HL-60 (cell line): ENCODE measurements around the gene RSPH6A.

Experiments used
- DNase-seq, 2 experiments: peaks; one replicate each; pipeline ENCODE4 v3.0.0-alpha.2; 2010 to 2020; ENCODE audit warnings: low read depth in 1 of 2, low spot score in 1 of 2
- H3K27ac ChIP-seq: fragments of 250-450 bp; sonication (Bioruptor Pico); replicated peaks from 2 replicates; pipeline ENCODE4 v1.5.1; 2020; ENCODE audit warnings: mild to moderate bottlenecking, moderate library complexity
- H3K27me3 ChIP-seq: fragments of 250-450 bp; sonication (Bioruptor Pico); 2 replicates; pipeline ENCODE4 v1.5.1; 2021; ENCODE audit warnings: mild to moderate bottlenecking, moderate library complexity; ENCODE audit not compliant: insufficient read depth, poor library complexity, severe bottlenecking
- H3K4me3 ChIP-seq: replicated peaks from 2 replicates; pipeline ENCODE4 v1.5.1; 2011; ENCODE audit warnings: mild to moderate bottlenecking, control low read depth, low read length; ENCODE audit not compliant: insufficient read depth
- GABPA ChIP-seq: IDR thresholded peaks from 2 replicates; pipeline ENCODE4 v1.6.1; 2012; ENCODE audit warnings: low read depth
- POLR2AphosphoS5 ChIP-seq: IDR thresholded peaks from 2 replicates; pipeline ENCODE4 v1.6.1; 2012; ENCODE audit warnings: low read depth
- SPI1 ChIP-seq: IDR thresholded peaks from 2 replicates; pipeline ENCODE4 v1.6.1; 2012; ENCODE audit warnings: low read depth, mild to moderate bottlenecking, borderline replicate concordance
- TF ChIP-seq, protein P1 (sequence below): IDR thresholded peaks from one replicate; pipeline ENCODE4 v1.5.1; 2011; ENCODE audit warnings: low read length, control low read depth, inconsistent platforms; ENCODE audit not compliant: insufficient read depth
- TF ChIP-seq, protein P2 (sequence below): IDR thresholded peaks from 2 replicates; pipeline ENCODE4 v1.6.1; 2012; ENCODE audit warnings: low read depth; ENCODE audit not compliant: insufficient replicate concordance

The RSPH6A gene

DNA sequence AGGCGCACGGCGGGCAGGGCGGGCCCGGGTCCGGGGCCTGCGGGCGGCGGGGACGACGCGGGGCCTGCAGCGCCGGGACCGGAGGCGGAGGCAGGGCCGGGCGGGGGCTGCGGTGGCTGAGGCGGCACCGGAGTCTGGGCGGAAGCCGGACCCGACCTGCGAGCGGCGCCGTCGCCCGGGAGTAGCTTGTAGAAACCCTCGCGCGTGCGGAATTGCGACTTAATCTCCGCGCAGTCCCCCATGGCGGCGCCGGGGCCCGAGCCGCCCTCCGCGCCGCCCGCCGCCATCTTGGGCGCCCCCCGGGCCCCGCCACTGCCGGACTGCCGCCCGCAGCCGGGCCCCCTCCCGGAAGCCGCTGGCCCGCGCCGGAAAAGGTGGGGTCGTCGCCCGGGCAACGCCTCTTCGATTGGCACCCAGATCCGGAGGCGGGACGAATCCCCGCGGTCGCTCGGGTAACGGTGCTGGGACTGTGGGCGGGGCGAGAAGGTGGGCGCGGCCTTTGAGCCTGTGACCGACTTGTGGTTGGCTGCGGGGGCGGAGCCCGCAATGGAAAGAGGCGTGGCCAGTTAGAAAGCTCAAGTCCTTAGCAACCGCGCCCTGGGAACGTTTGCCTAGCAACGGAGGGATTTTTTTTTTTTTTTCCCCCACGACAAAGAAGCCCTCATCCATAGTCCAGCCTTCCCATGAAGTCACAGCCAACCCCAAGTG, 22.5 kb downstream of the RSPH6A start, which contains the start of gene DMWD:
DMWD (minus strand) TSS at position 376 of the 708 bp plus-strand sequence; CDS start at position 287, 89 bp downstream.
- TF ChIP-seq, protein P1, sequence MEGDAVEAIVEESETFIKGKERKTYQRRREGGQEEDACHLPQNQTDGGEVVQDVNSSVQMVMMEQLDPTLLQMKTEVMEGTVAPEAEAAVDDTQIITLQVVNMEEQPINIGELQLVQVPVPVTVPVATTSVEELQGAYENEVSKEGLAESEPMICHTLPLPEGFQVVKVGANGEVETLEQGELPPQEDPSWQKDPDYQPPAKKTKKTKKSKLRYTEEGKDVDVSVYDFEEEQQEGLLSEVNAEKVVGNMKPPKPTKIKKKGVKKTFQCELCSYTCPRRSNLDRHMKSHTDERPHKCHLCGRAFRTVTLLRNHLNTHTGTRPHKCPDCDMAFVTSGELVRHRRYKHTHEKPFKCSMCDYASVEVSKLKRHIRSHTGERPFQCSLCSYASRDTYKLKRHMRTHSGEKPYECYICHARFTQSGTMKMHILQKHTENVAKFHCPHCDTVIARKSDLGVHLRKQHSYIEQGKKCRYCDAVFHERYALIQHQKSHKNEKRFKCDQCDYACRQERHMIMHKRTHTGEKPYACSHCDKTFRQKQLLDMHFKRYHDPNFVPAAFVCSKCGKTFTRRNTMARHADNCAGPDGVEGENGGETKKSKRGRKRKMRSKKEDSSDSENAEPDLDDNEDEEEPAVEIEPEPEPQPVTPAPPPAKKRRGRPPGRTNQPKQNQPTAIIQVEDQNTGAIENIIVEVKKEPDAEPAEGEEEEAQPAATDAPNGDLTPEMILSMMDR: no peak
- peak; percentile 67 for TF ChIP-seq GABPA
- DNase-seq: peak; percentile 87 to 95
- Histone ChIP-seq H3K4me3 (peak within 1 kb of the TSS; percentile 40), H3K27me3 (peaks cover 66% of the 10 kb centered on the region), H3K27ac (no peak within 1 kb of the TSS)

DNA sequence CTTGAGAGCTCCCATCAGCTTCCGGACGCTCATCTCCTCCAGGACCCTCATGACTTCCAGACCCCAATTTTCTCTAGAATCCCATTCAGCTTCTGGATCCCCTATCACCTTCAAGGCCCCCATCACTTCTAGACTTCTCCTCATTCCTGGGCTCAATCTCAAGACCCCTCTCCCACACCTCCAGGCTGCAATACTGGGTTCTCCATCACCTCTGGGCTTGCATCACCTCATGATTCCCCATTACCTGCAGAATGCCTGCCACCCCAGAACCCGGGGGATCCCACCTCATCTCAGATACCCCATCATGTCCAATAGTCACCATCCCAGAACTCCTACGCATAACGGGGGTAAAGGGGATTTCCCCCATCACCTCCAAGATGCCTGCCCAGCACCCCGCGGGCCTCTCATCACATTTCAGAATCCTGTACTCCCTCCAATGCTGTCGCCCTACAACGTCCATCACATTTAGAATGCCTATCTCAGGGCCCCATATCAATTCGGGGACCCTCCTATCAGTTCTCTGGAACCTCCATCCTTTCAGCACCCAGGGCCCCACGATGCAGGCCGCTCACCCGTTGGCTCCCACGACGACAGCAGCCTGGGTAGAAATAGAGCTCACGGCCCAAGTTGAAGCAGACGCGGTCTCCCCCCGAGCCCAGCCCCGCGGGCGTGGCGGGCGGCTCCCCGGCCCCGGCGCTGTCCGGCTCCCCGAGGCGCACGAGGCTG, 23.2 kb downstream of the RSPH6A start:
- DNase-seq: no peak
- no peak overlapping the region for H3K4me3 ChIP-seq
- no peak for TF ChIP-seq SPI1
- TF ChIP-seq, protein P2, sequence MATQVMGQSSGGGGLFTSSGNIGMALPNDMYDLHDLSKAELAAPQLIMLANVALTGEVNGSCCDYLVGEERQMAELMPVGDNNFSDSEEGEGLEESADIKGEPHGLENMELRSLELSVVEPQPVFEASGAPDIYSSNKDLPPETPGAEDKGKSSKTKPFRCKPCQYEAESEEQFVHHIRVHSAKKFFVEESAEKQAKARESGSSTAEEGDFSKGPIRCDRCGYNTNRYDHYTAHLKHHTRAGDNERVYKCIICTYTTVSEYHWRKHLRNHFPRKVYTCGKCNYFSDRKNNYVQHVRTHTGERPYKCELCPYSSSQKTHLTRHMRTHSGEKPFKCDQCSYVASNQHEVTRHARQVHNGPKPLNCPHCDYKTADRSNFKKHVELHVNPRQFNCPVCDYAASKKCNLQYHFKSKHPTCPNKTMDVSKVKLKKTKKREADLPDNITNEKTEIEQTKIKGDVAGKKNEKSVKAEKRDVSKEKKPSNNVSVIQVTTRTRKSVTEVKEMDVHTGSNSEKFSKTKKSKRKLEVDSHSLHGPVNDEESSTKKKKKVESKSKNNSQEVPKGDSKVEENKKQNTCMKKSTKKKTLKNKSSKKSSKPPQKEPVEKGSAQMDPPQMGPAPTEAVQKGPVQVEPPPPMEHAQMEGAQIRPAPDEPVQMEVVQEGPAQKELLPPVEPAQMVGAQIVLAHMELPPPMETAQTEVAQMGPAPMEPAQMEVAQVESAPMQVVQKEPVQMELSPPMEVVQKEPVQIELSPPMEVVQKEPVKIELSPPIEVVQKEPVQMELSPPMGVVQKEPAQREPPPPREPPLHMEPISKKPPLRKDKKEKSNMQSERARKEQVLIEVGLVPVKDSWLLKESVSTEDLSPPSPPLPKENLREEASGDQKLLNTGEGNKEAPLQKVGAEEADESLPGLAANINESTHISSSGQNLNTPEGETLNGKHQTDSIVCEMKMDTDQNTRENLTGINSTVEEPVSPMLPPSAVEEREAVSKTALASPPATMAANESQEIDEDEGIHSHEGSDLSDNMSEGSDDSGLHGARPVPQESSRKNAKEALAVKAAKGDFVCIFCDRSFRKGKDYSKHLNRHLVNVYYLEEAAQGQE: peak; percentile 79
- peaks cover 71% of the 10 kb centered on the region for H3K27me3 ChIP-seq
- H3K27ac ChIP-seq: no peak overlapping the region

DNA sequence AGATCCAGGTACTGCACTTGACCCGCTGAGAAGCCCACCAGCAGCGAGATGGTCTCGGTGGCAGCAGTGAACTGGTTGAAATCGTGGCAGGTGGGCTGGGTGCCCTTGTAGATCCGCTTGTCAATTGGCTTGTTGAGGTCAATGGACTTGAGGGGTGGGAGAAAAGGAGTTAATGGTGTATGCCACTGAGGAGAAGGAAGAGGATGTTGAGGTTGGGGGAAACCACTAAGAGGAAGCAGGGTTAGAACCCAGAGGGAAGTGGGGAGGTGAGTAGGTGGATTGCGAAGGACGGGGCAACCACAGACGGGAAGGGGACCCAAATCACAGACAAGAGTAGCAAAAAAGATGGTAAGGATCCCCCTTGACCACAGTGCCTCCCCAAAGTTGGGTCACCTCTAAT, 24.2 kb downstream of the RSPH6A start:
- peak; percentile 62 to 90 for DNase-seq
- TF ChIP-seq, protein P1: no peak
- TF ChIP-seq GABPA (peak; percentile 60; the same call in 1 of the 2 replicates), POLR2AphosphoS5 (peak; percentile 100), SPI1 (peak; percentile 99)
- TF ChIP-seq, protein P2: no peak
- H3K27ac ChIP-seq: no peak overlapping the region
- H3K4me3 ChIP-seq: no peak overlapping the region
- peaks cover 71% of the 10 kb centered on the region for H3K27me3 ChIP-seq

DNA sequence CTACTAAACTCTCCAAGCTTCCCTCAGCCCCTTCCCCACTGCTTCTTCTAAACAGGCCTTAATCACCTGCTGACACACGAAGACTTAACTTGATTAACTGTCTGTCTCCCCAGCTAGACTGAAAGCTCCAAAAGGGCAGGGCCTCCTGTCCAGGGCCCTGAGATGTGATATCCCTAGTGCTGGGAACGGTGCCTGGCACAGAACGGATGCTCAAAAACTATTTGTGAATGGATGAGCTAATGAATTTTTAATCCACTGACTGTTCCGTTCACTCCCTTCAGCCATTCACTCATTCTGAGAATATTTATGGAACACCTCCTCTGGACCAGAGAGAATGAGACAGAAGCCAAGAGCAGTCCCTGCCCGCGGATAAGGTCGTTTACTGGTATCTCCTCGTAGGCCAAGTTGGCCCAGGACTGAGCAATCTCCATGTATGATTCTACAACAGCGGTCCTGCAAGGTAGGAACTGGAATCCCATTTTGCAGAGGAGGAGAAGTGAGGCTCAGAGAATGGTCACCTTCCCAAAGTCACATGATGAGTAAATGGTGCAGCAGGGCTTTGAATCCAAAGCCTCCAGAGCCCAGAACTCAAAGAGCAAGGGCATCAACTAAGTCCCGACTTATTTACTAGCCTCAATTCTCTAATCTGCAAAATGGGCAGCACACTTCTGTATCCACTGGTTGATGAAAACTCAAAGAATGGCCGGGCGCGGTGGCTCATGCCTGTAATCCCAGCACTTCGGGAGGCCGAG, 25.9 kb downstream of the RSPH6A start:
- no peak for TF ChIP-seq SPI1
- DNase-seq: no peak
- Histone ChIP-seq H3K4me3 (no peak overlapping the region), H3K27ac (no peak overlapping the region), H3K27me3 (peaks cover 74% of the 10 kb centered on the region)
